IgD-negative memory B cell (primary cell): ENCODE results near the gene CHST11. TPM values are rescaled to one million over a fixed set of nuclear protein-coding genes. Genes with fewer than 3 reads are reported as not detected.

Source experiments
- H3K27ac Mint-ChIP-seq, 3 donors: one replicate each; pipeline ENCODE4 v1.8.0; 2020 to 2022; ENCODE audit warnings: mild to moderate bottlenecking in 3 of 3, mixed read lengths in 3 of 3, moderate library complexity in 1 of 3
- H3K27me3 Mint-ChIP-seq: one replicate; pipeline ENCODE4 v1.8.0; 2021; ENCODE audit warnings: mixed read lengths
- H3K36me3 Mint-ChIP-seq: one replicate; pipeline ENCODE4 v1.8.0; 2020; ENCODE audit warnings: mild to moderate bottlenecking, mixed read lengths
- H3K4me1 Mint-ChIP-seq, 3 donors: one replicate each; pipeline ENCODE4 v1.8.0; 2020 to 2022; ENCODE audit warnings: mixed read lengths in 3 of 3, mild to moderate bottlenecking in 1 of 3
- H3K4me3 Mint-ChIP-seq, 4 donors: one replicate each; pipeline ENCODE4 v1.8.0; 2020 to 2022; ENCODE audit warnings: mild to moderate bottlenecking in 4 of 4, mixed read lengths in 4 of 4, moderate library complexity in 3 of 4
- H3K9me3 Mint-ChIP-seq, 3 donors: one replicate each; pipeline ENCODE4 v1.8.0; 2020 to 2021; ENCODE audit warnings: mixed read lengths in 3 of 3, mild to moderate bottlenecking in 1 of 3
- polyA plus RNA-seq: library from polyadenylated mRNA; unstranded; fragments of 300-500 nt; fragmentation: Illumina TruSeq; gene quantifications from one replicate; pipeline ENCODE4 v1.2.3, GENCODE V29; 2021

CHST11 gene
- polyA plus RNA-seq, 1 donor from 2014 or later, result 41.7 TPM

- Mint-ChIP-seq H3K27ac (peak overlapping the region in 1 of 3 donors; percentile 75), H3K9me3 (no peaks in the 10 kb centered on the region), H3K4me3 (no peak overlapping the region), H3K27me3 (no peaks in the 10 kb centered on the region), H3K36me3 (no peaks in the 10 kb centered on the region), H3K4me1 (peaks cover 14 to 32% (median 23%) of the 10 kb centered on the region in 3 donors)
These were observed 167.8 kb downstream of the CHST11 start for GRCh38 chr12:104624529-104624928.

GRCh38 chr12:104626069-104626837 is 169.5 kb downstream of the CHST11 start:
- Mint-ChIP-seq H3K36me3 (no peaks in the 10 kb centered on the region), H3K9me3 (no peaks in the 10 kb centered on the region), H3K27ac (peak overlapping the region in 2 of 3 donors; percentile 50 to 87), H3K4me3 (no peak overlapping the region), H3K4me1 (peaks cover 14 to 38% (median 26%) of the 10 kb centered on the region in 3 donors), H3K27me3 (no peaks in the 10 kb centered on the region)

- Mint-ChIP-seq H3K36me3 (no peaks in the 10 kb centered on the region), H3K27me3 (no peaks in the 10 kb centered on the region), H3K9me3 (no peaks in the 10 kb centered on the region), H3K4me3 (no peak overlapping the region), H3K4me1 (peaks cover 16 to 46% (median 26%) of the 10 kb centered on the region in 3 donors), H3K27ac (peak overlapping the region in 1 of 3 donors; percentile 5)
These were observed 170.7 kb downstream of the CHST11 start for GRCh38 chr12:104627231-104627989.

GRCh38 chr12:104627990-104628830 is 171.5 kb downstream of the CHST11 start:
- no peaks in the 10 kb centered on the region for H3K27me3 Mint-ChIP-seq

GRCh38 chr12:104628831-104629135 is 172.0 kb downstream of the CHST11 start:
- H3K4me1 Mint-ChIP-seq, result peaks cover 14 to 38% (median 19%) of the 10 kb centered on the region in 3 donors
- H3K4me3 Mint-ChIP-seq, result no peak overlapping the region
- no peaks in the 10 kb centered on the region for H3K9me3 Mint-ChIP-seq
- peak overlapping the region in 1 of 3 donors; percentile 67 for H3K27ac Mint-ChIP-seq
- H3K27me3 Mint-ChIP-seq, result no peaks in the 10 kb centered on the region
- H3K36me3 Mint-ChIP-seq, result no peaks in the 10 kb centered on the region

More at GRCh38 chr12:104627990-104628830, 171.5 kb downstream of the CHST11 start:
- peaks cover 13 to 38% (median 21%) of the 10 kb centered on the region in 3 donors for H3K4me1 Mint-ChIP-seq
- H3K4me3 Mint-ChIP-seq, result no peak overlapping the region
- no peaks in the 10 kb centered on the region for H3K36me3 Mint-ChIP-seq
- no peaks in the 10 kb centered on the region for H3K9me3 Mint-ChIP-seq
- H3K27ac Mint-ChIP-seq, result peak overlapping the region in 1 of 3 donors; percentile 67

- H3K4me1 Mint-ChIP-seq, result peaks cover 11 to 32% (median 16%) of the 10 kb centered on the region in 3 donors
- H3K27me3 Mint-ChIP-seq, result no peaks in the 10 kb centered on the region
- H3K36me3 Mint-ChIP-seq, result no peaks in the 10 kb centered on the region
- no peak overlapping the region for H3K4me3 Mint-ChIP-seq
- peak overlapping the region in 1 of 3 donors; percentile 35 for H3K27ac Mint-ChIP-seq
- H3K9me3 Mint-ChIP-seq, result no peaks in the 10 kb centered on the region
These were observed 173.5 kb downstream of the CHST11 start for GRCh38 chr12:104630230-104630670.

- no peaks in the 10 kb centered on the region for H3K36me3 Mint-ChIP-seq
- H3K4me3 Mint-ChIP-seq, result no peak overlapping the region
These were observed 175.1 kb downstream of the CHST11 start for GRCh38 chr12:104631867-104632266.

GRCh38 chr12:104632724-104633201 is 176.0 kb downstream of the CHST11 start:
- peak overlapping the region in 1 of 3 donors; percentile 86 for H3K27ac Mint-ChIP-seq

More at GRCh38 chr12:104631867-104632266, 175.1 kb downstream of the CHST11 start:
- Mint-ChIP-seq H3K27me3 (no peaks in the 10 kb centered on the region), H3K27ac (peak overlapping the region in 2 of 3 donors; percentile 27 to 32), H3K4me1 (peaks cover 9 to 28% (median 13%) of the 10 kb centered on the region in 3 donors), H3K9me3 (no peaks in the 10 kb centered on the region)

GRCh38 chr12:104634044-104634443 is 177.3 kb downstream of the CHST11 start:
- no peaks in the 10 kb centered on the region for H3K9me3 Mint-ChIP-seq
- H3K27ac Mint-ChIP-seq, result peak overlapping the region in 1 of 3 donors; percentile 21
- no peak overlapping the region for H3K4me3 Mint-ChIP-seq
- no peaks in the 10 kb centered on the region for H3K36me3 Mint-ChIP-seq
- H3K27me3 Mint-ChIP-seq, result no peaks in the 10 kb centered on the region
- peaks cover 17 to 23% (median 20%) of the 10 kb centered on the region in 3 donors for H3K4me1 Mint-ChIP-seq

More at GRCh38 chr12:104632724-104633201, 176.0 kb downstream of the CHST11 start:
- no peaks in the 10 kb centered on the region for H3K27me3 Mint-ChIP-seq
- no peaks in the 10 kb centered on the region for H3K36me3 Mint-ChIP-seq
- peaks cover 12 to 28% (median 15%) of the 10 kb centered on the region in 3 donors for H3K4me1 Mint-ChIP-seq
- no peak overlapping the region for H3K4me3 Mint-ChIP-seq
- H3K9me3 Mint-ChIP-seq, result no peaks in the 10 kb centered on the region

- Mint-ChIP-seq H3K36me3 (peaks cover 7% of the 10 kb centered on the region), H3K9me3 (no peaks in the 10 kb centered on the region), H3K27me3 (no peaks in the 10 kb centered on the region), H3K27ac (no peak overlapping the region), H3K4me1 (peaks cover 17 to 25% (median 23%) of the 10 kb centered on the region in 3 donors), H3K4me3 (no peak overlapping the region)
These were observed 178.1 kb downstream of the CHST11 start for GRCh38 chr12:104634852-104635251.

GRCh38 chr12:104635607-104636343 is 179.0 kb downstream of the CHST11 start:
- peaks cover 17 to 20% (median 18%) of the 10 kb centered on the region in 3 donors for H3K4me1 Mint-ChIP-seq
- H3K36me3 Mint-ChIP-seq, result peaks cover 13% of the 10 kb centered on the region
- peak overlapping the region in 1 of 3 donors; percentile 10 for H3K27ac Mint-ChIP-seq
- H3K4me3 Mint-ChIP-seq, result peak overlapping the region in 1 of 4 donors; percentile 57
- peaks cover 0 to 7% (median 4%) of the 10 kb centered on the region in 3 donors for H3K9me3 Mint-ChIP-seq
- no peaks in the 10 kb centered on the region for H3K27me3 Mint-ChIP-seq

GRCh38 chr12:104636496-104636895 is 179.7 kb downstream of the CHST11 start:
- H3K36me3 Mint-ChIP-seq, result peaks cover 13% of the 10 kb centered on the region
- H3K27ac Mint-ChIP-seq, result peak overlapping the region in 2 of 3 donors; percentile 10 to 81
- peaks cover 0 to 7% (median 4%) of the 10 kb centered on the region in 3 donors for H3K9me3 Mint-ChIP-seq
- peaks cover 13 to 17% (median 17%) of the 10 kb centered on the region in 3 donors for H3K4me1 Mint-ChIP-seq
- H3K27me3 Mint-ChIP-seq, result no peaks in the 10 kb centered on the region
- no peak overlapping the region for H3K4me3 Mint-ChIP-seq

- peaks cover 0 to 7% (median 4%) of the 10 kb centered on the region in 3 donors for H3K9me3 Mint-ChIP-seq
These were observed 180.9 kb downstream of the CHST11 start for GRCh38 chr12:104637604-104638003.

More at GRCh38 chr12:104637604-104638003, 180.9 kb downstream of the CHST11 start:
- peaks cover 12 to 28% (median 24%) of the 10 kb centered on the region in 3 donors for H3K4me1 Mint-ChIP-seq
- H3K27me3 Mint-ChIP-seq, result no peaks in the 10 kb centered on the region
- H3K4me3 Mint-ChIP-seq, result peak overlapping the region in 1 of 4 donors; percentile 11
- H3K36me3 Mint-ChIP-seq, result peaks cover 13% of the 10 kb centered on the region
- peak overlapping the region in 2 of 3 donors; percentile 64 to 92 for H3K27ac Mint-ChIP-seq
